Glutamatergic neuron (in vitro differentiated cells): ENCODE data around the gene RAB8A. TPM values are rescaled to one million over a fixed set of nuclear protein-coding genes. Genes with fewer than 3 reads are reported as not detected.
"Not testable (repeated sequence)": the region's sequence is repeated elsewhere in the genome, so short reads cannot be mapped to it uniquely, and the experiment has no call there.

Experiments
- DNase-seq: peaks from one replicate; pipeline ENCODE4 v3.0.0; 2022
- H3K27ac Mint-ChIP-seq: one replicate; pipeline ENCODE4 v1.8.0; 2020; ENCODE audit warnings: mild to moderate bottlenecking, mixed read lengths, inconsistent platforms; ENCODE audit not compliant: unreplicated experiment
- H3K27me3 Mint-ChIP-seq: one replicate; pipeline ENCODE4 v1.8.0; 2020; ENCODE audit warnings: mild to moderate bottlenecking, moderate library complexity, mixed read lengths, inconsistent platforms; ENCODE audit not compliant: unreplicated experiment
- H3K36me3 Mint-ChIP-seq: one replicate; pipeline ENCODE4 v1.8.0; 2020; ENCODE audit warnings: mild to moderate bottlenecking, mixed read lengths, inconsistent platforms; ENCODE audit not compliant: unreplicated experiment
- H3K4me1 Mint-ChIP-seq: one replicate; pipeline ENCODE4 v1.8.0; 2020; ENCODE audit warnings: mild to moderate bottlenecking, low read depth, mixed read lengths, inconsistent platforms; ENCODE audit not compliant: unreplicated experiment
- H3K4me3 Mint-ChIP-seq: one replicate; pipeline ENCODE4 v1.8.0; 2020; ENCODE audit warnings: mild to moderate bottlenecking, mixed read lengths, inconsistent platforms; ENCODE audit not compliant: unreplicated experiment
- H3K9me3 Mint-ChIP-seq: one replicate; pipeline ENCODE4 v1.8.0; 2020; ENCODE audit warnings: mild to moderate bottlenecking, moderate library complexity, mixed read lengths, inconsistent platforms; ENCODE audit not compliant: unreplicated experiment
- CTCF ChIP-seq: fragments of 200-600 bp; sonication (generic); IDR thresholded peaks from one replicate; pipeline ENCODE4 v1.5.0; 2021; ENCODE audit not compliant: partially characterized antibody, unreplicated experiment
- total RNA-seq: library from RNA; stranded (reverse); fragmentation: NEBNext Ultra II Directional; extraction: Animal tissue kit (Norgen Biotek cat#: 25700); gene quantifications from one replicate; pipeline ENCODE4 v1.2.1, GENCODE V29; 2021; ENCODE audit not compliant: unreplicated experiment

The RAB8A gene
- total RNA-seq, 1 donor from 2014 or later, result 58.9 TPM

GRCh38 chr19:16078759-16079707 lies 32.7 kb upstream of the RAB8A start:
- Mint-ChIP-seq H3K36me3 (no peaks in the 10 kb centered on the region), H3K4me3 (peak overlapping the region; percentile 98), H3K9me3 (peaks cover 13% of the 10 kb centered on the region), H3K27me3 (peaks cover 15% of the 10 kb centered on the region), H3K4me1 (peaks cover 21% of the 10 kb centered on the region), H3K27ac (peak overlapping the region; percentile 99)
- no peak for TF ChIP-seq CTCF
- no peak for DNase-seq

- H3K27ac Mint-ChIP-seq, result peak overlapping the region; percentile 86
- TF ChIP-seq CTCF, result no peak
- H3K9me3 Mint-ChIP-seq, result peaks cover 15% of the 10 kb centered on the region
- DNase-seq, result no peak
- peaks cover 24% of the 10 kb centered on the region for H3K4me1 Mint-ChIP-seq
- H3K27me3 Mint-ChIP-seq, result no peaks in the 10 kb centered on the region
- no peak overlapping the region for H3K4me3 Mint-ChIP-seq
- peaks cover 12% of the 10 kb centered on the region for H3K36me3 Mint-ChIP-seq
Observed at GRCh38 chr19:16084067-16084685, 27.5 kb upstream of the RAB8A start.

- H3K4me1 Mint-ChIP-seq, result peaks cover 21% of the 10 kb centered on the region
Observed at GRCh38 chr19:16085115-16085514, 26.6 kb upstream of the RAB8A start.

GRCh38 chr19:16087404-16087803 lies 24.3 kb upstream of the RAB8A start:
- H3K4me3 Mint-ChIP-seq, DNase-seq, H3K27me3 Mint-ChIP-seq, H3K27ac Mint-ChIP-seq: not testable (repeated sequence)
- Mint-ChIP-seq H3K9me3 (peaks cover 15% of the 10 kb centered on the region), H3K36me3 (peaks cover 12% of the 10 kb centered on the region), H3K4me1 (peaks cover 16% of the 10 kb centered on the region)

More at GRCh38 chr19:16085115-16085514, 26.6 kb upstream of the RAB8A start:
- DNase-seq, result no peak
- Mint-ChIP-seq H3K27ac (no peak overlapping the region), H3K27me3 (no peaks in the 10 kb centered on the region), H3K4me3 (no peak overlapping the region), H3K9me3 (peaks cover 15% of the 10 kb centered on the region), H3K36me3 (peaks cover 12% of the 10 kb centered on the region)
- TF ChIP-seq CTCF, result no peak

GRCh38 chr19:16087940-16088339 lies 23.7 kb upstream of the RAB8A start:
- DNase-seq, result no peak
- H3K27ac Mint-ChIP-seq, result peak overlapping the region; percentile 70
- H3K27me3 Mint-ChIP-seq, result peaks cover 6% of the 10 kb centered on the region
- peaks cover 12% of the 10 kb centered on the region for H3K36me3 Mint-ChIP-seq
- no peak for TF ChIP-seq CTCF
- H3K4me3 Mint-ChIP-seq, result no peak overlapping the region
- H3K9me3 Mint-ChIP-seq, result peaks cover 18% of the 10 kb centered on the region
- H3K4me1 Mint-ChIP-seq, result peaks cover 16% of the 10 kb centered on the region
